OCI-LY7 (cell line): ENCODE results near the gene DLG3. TPM values are rescaled to one million over a fixed set of nuclear protein-coding genes. Genes with fewer than 3 reads are reported as not detected.

Experiments
- BruUV-seq: library from RNA; stranded (reverse); fragments of 400-500 nt; replicated peaks from 2 replicates; lab custom pipeline; 2021; lab: Mats Ljungman, UMichigan
- CTCF ChIA-PET: fragments of 300-600 bp; sonication (Branson Sonifier 250); formaldehyde crosslinking; loops from one replicate; lab custom pipeline; 2022; ENCODE audit warnings: antibody characterized with exemption; ENCODE audit not compliant: unreplicated experiment; lab: Charles Lee
- POLR2A ChIA-PET: fragments of 300-600 bp; sonication (Branson Sonifier 250); formaldehyde crosslinking; loops from one replicate; lab custom pipeline; 2022; ENCODE audit warnings: antibody characterized with exemption; lab: Charles Lee
- DNase-seq: peaks from one replicate; pipeline ENCODE4 v3.0.0-alpha.2; 2015; ENCODE audit warnings: low spot score
- H2AFZ ChIP-seq: fragments of 200-600 bp; sonication (generic), shearing (Covaris generic); 2 replicates; pipeline ENCODE4 v1.6.1; 2014; ENCODE audit warnings: mild to moderate bottlenecking, antibody characterized with exemption, low read length, moderate library complexity
- H3K27ac ChIP-seq: fragments of 200-600 bp; sonication (generic); 2 replicates; pipeline ENCODE4 v1.5.1; 2014; ENCODE audit warnings: mixed run types, low read depth, mild to moderate bottlenecking, moderate library complexity, low read length, inconsistent platforms; ENCODE audit not compliant: poor library complexity, severe bottlenecking
- H3K36me3 ChIP-seq: fragments of 200-600 bp; sonication (generic); 2 replicates; pipeline ENCODE4 v1.6.1; 2014; ENCODE audit warnings: mild to moderate bottlenecking, antibody characterized with exemption, low read length, moderate library complexity, mixed read lengths; ENCODE audit not compliant: insufficient read depth
- H3K4me1 ChIP-seq: fragments of 200-600 bp; sonication (generic); 2 replicates; pipeline ENCODE4 v1.5.1; 2014; ENCODE audit warnings: mild to moderate bottlenecking, low read length; ENCODE audit not compliant: insufficient read depth, poor library complexity, severe bottlenecking
- H3K4me2 ChIP-seq: fragments of 200-600 bp; sonication (generic); 2 replicates; pipeline ENCODE4 v1.6.1; 2014; ENCODE audit warnings: mild to moderate bottlenecking, low read length
- H3K4me3 ChIP-seq: fragments of 200-600 bp; sonication (generic); 2 replicates; pipeline ENCODE4 v1.5.1; 2014; ENCODE audit warnings: mild to moderate bottlenecking, low read depth, low read length; ENCODE audit not compliant: poor library complexity, severe bottlenecking
- H3K79me2 ChIP-seq: fragments of 200-600 bp; sonication (generic); 2 replicates; pipeline ENCODE4 v1.6.1; 2016; ENCODE audit warnings: low read depth, mild to moderate bottlenecking, low read length, moderate library complexity, mixed read lengths; ENCODE audit not compliant: insufficient read depth
- H3K9me2 ChIP-seq: fragments of 200-600 bp; sonication (generic); 2 replicates; pipeline ENCODE4 v1.6.1; 2016; ENCODE audit warnings: mild to moderate bottlenecking, low read length, mixed read lengths; ENCODE audit not compliant: insufficient read depth
- H3K9me3 ChIP-seq: fragments of 200-600 bp; sonication (generic); 2 replicates; pipeline ENCODE4 v1.6.1; 2014; ENCODE audit warnings: mild to moderate bottlenecking, mixed run types, low read length, mixed read lengths
- H4K20me1 ChIP-seq: fragments of 200-600 bp; sonication (generic); 2 replicates; pipeline ENCODE4 v1.6.1; 2014; ENCODE audit warnings: mild to moderate bottlenecking, antibody characterized with exemption, low read length, moderate library complexity, mixed read lengths; ENCODE audit not compliant: insufficient read depth
- EZH2phosphoT487 ChIP-seq: fragments of 200-600 bp; sonication (generic); IDR thresholded peaks from 2 replicates; pipeline ENCODE4 v1.6.1; 2018; ENCODE audit warnings: low read depth, borderline replicate concordance, mild to moderate bottlenecking, mixed run types, antibody characterized with exemption, low read length, moderate library complexity, mixed read lengths
- intact Hi-C: fragments of 100-400 bp; cut with micrococcal nuclease; formaldehyde crosslinking; loops from one replicate; pipeline ENCODE4 v1.10.0; 2022; ENCODE audit not compliant: unreplicated experiment
- total RNA-seq, 2 experiments: library from RNA; depleted of rRNA in 1 of 2; stranded (reverse); fragments of >200 nt in 1 of 2; shearing (Covaris generic) in 1 of 2; gene quantifications; 2 replicates each; pipeline ENCODE4 v1.2.3, GENCODE V29; 2014 to 2022
- TF ChIP-seq, protein P1 (sequence below): fragments of 200-600 bp; sonication (generic); conservative IDR thresholded peaks from 2 replicates; pipeline ENCODE4 v1.5.1; 2014; ENCODE audit warnings: mild to moderate bottlenecking, antibody characterized with exemption, low read length, moderate library complexity, mixed read lengths

Gene DLG3
- total RNA-seq, 2 experiments from 2014 or later: 0.06 TPM; not detected in 1

DNA sequence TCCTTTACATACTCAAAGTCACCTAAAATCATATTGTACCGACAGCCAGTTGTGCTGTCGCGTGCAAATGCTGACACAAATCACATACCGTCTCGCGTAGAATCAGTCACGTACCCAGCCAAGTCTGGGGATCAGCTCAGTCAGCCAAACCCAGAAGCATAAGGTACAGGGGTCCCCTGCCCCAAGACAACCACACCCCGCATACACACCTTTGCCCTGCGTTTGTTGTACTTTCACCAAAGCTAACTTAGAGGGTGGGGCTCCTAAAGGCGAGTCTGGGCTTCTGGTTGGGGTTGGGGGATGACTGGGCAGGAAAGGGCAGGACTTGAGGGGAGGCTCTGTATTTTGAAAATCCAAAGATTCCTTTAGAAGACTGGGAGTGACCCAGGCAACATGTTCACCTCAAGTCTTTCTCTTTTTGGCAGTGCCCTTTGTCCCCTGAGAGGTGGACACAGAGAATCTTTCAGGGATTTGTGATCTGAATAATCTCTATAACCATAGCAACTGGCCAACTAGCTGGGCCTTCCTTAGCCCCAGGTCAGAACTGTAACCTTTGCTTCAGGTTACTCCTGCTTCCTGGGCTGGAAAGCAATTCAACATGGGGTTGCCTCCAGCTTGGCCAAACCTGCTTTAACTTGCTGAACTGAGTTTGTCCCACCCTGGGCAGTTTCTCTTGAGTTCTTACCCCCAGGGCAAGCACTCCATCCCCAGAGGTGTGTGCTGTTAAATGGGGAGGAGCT lies 20.5 kb upstream of the DLG3 start:
- ChIA-PET POLR2A (no interaction called here), CTCF (interaction anchor here (0.5 kb wide), 1 partner anchor 9 kb away, joined by 3 read pairs; no protein-coding TSS in a partner anchor)
- H3K9me2 ChIP-seq: no peaks in the 10 kb centered on the region
- no peak overlapping the region for H3K4me2 ChIP-seq
- BruUV-seq: no TSS peak
- no peak overlapping the region for H3K4me3 ChIP-seq
- no peaks in the 10 kb centered on the region for H3K79me2 ChIP-seq
- H2AFZ ChIP-seq: no peak overlapping the region
- H3K27ac ChIP-seq: no peak overlapping the region
- intact Hi-C loops: no loop called here
- no peaks in the 10 kb centered on the region for H3K4me1 ChIP-seq
- H4K20me1 ChIP-seq: no peaks in the 10 kb centered on the region
- H3K9me3 ChIP-seq: no peaks in the 10 kb centered on the region
- no peak for DNase-seq
- TF ChIP-seq, protein P1, sequence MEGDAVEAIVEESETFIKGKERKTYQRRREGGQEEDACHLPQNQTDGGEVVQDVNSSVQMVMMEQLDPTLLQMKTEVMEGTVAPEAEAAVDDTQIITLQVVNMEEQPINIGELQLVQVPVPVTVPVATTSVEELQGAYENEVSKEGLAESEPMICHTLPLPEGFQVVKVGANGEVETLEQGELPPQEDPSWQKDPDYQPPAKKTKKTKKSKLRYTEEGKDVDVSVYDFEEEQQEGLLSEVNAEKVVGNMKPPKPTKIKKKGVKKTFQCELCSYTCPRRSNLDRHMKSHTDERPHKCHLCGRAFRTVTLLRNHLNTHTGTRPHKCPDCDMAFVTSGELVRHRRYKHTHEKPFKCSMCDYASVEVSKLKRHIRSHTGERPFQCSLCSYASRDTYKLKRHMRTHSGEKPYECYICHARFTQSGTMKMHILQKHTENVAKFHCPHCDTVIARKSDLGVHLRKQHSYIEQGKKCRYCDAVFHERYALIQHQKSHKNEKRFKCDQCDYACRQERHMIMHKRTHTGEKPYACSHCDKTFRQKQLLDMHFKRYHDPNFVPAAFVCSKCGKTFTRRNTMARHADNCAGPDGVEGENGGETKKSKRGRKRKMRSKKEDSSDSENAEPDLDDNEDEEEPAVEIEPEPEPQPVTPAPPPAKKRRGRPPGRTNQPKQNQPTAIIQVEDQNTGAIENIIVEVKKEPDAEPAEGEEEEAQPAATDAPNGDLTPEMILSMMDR: no peak
- no peak for TF ChIP-seq EZH2phosphoT487
- H3K36me3 ChIP-seq: peaks cover 24% of the 10 kb centered on the region

DNA sequence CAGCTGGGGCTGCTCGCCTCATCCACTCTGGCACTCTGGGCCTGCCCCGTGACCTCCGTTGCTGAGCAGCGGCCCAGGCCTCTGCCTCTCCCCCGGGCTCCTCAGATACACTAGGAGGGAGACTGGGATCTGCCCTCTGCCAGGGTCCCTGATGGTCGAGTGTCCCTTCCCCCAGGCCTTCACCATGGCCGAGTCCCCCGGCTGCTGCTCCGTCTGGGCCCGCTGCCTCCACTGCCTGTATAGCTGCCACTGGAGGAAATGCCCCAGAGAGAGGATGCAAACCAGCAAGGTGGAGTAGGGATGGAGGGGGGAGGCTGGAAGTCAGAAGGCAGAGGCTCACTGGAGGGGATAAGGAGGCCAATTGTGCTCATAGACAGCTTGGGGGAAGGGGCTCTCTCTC lies 19.8 kb upstream of the DLG3 start:
- H4K20me1 ChIP-seq: no peaks in the 10 kb centered on the region
- H3K4me3 ChIP-seq: no peak overlapping the region
- intact Hi-C loops: no loop called here
- H2AFZ ChIP-seq: no peak overlapping the region
- no peak for DNase-seq
- CTCF ChIA-PET: no interaction called here
- H3K79me2 ChIP-seq: no peaks in the 10 kb centered on the region
- POLR2A ChIA-PET: no interaction called here
- TF ChIP-seq EZH2phosphoT487: no peak
- TF ChIP-seq, protein P1: no peak
- peaks cover 17% of the 10 kb centered on the region for H3K36me3 ChIP-seq
- H3K4me1 ChIP-seq: no peaks in the 10 kb centered on the region
- BruUV-seq: no TSS peak
- no peak overlapping the region for H3K27ac ChIP-seq
- no peaks in the 10 kb centered on the region for H3K9me2 ChIP-seq
- no peak overlapping the region for H3K4me2 ChIP-seq
- no peaks in the 10 kb centered on the region for H3K9me3 ChIP-seq
